Fibroblast of mammary gland (primary cell): Measurements from ENCODE around the gene SARDH.

Source experiments
- DNase-seq: peaks from one replicate; pipeline ENCODE4 v3.0.0-alpha.2; 2010; ENCODE audit warnings: low read depth
- H3K4me3 ChIP-seq: 2 replicates; pipeline ENCODE4 v1.5.1; 2011; ENCODE audit warnings: low read depth, mild to moderate bottlenecking, low read length, moderate library complexity; ENCODE audit not compliant: control insufficient read depth
- TF ChIP-seq, protein P1 (sequence below): conservative IDR thresholded peaks from 2 replicates; pipeline ENCODE4 v1.5.1; 2011; ENCODE audit warnings: low read depth, low read length, inconsistent platforms; ENCODE audit not compliant: control insufficient read depth, insufficient read depth

SARDH gene

DNA sequence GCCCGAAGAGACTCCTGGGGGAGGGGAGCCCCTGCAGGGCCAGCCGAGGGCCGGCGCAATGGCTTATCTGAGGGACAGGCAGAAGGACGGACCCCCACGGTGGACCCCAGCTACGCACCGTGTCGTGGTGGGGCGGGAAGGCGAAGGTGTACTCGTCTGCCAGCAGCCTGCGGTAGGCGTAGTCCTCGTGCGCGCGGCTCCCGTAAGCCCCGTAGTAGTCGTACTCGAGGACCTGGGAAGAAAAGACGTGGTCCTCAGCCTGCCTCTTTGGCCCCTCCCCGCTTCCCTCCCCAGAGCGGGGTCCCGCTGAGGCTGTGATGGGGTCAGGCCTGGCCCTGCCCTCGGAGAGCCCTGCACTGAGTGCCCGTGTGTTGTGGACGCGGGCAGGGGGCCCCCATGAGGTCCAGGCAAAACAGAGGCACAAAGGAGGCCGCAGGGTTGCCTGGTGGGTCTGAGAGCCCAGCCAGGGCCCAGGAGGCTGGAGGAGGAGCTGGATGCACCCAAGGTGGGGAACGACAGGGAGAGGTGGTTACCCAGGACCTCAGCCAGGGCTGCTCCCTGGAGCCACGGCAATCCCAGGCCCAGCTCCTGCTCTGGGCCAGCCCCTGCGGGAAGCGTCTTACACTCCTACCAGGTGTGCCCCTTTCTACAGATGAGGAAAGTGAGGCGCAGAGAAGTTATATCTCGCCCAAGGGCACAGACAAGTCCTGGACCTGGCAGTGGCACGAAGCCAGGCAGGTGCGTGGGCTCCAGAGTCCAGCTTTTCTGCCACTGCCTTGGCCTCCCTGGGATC is 35.2 kb downstream of the SARDH start:
- DNase-seq = no peak
- TF ChIP-seq, protein P1, sequence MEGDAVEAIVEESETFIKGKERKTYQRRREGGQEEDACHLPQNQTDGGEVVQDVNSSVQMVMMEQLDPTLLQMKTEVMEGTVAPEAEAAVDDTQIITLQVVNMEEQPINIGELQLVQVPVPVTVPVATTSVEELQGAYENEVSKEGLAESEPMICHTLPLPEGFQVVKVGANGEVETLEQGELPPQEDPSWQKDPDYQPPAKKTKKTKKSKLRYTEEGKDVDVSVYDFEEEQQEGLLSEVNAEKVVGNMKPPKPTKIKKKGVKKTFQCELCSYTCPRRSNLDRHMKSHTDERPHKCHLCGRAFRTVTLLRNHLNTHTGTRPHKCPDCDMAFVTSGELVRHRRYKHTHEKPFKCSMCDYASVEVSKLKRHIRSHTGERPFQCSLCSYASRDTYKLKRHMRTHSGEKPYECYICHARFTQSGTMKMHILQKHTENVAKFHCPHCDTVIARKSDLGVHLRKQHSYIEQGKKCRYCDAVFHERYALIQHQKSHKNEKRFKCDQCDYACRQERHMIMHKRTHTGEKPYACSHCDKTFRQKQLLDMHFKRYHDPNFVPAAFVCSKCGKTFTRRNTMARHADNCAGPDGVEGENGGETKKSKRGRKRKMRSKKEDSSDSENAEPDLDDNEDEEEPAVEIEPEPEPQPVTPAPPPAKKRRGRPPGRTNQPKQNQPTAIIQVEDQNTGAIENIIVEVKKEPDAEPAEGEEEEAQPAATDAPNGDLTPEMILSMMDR = no peak
- H3K4me3 ChIP-seq = no peak overlapping the region

DNA sequence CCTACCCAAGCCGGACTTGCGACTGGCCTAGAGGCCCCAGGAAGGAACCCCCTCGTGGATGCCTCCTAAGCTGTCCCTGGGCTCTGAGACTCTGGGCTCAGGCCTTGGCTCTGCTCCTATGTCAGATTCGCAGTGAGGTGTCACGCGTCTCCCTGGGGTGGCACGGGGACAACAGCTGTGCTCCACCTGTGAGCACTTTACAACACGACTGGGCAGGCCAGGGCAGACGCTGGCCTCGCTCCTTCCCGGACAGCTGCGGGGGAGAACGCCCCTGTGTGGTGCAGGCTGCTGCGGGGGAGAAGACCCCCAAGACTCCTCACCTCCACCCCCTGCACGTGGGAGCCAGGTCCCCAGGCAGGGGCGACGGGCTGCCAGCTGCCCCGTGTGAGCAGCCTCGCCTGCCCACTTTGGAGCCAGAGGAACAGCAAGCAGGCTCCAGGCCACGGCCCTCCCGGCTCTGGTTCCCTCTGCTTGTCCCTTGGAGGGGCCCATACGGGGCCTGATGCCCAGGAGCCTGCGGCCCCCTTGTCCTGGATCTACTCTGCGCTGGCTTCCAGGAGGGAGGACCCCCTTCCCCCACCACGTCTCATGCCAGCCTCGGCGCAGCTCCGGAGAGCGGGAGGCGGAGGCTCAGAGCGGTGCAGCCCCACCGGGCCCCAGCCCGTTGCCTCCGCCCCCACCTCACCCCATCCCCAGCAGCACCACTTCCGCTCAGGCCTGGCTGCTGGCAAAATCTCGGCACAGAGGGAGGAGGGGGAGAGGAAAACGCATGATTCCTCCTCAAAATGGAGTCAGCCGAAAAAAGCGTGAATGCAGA is 36.0 kb downstream of the SARDH start:
- TF ChIP-seq, protein P1 = no peak
- no peak for DNase-seq
- H3K4me3 ChIP-seq = no peak overlapping the region

DNA sequence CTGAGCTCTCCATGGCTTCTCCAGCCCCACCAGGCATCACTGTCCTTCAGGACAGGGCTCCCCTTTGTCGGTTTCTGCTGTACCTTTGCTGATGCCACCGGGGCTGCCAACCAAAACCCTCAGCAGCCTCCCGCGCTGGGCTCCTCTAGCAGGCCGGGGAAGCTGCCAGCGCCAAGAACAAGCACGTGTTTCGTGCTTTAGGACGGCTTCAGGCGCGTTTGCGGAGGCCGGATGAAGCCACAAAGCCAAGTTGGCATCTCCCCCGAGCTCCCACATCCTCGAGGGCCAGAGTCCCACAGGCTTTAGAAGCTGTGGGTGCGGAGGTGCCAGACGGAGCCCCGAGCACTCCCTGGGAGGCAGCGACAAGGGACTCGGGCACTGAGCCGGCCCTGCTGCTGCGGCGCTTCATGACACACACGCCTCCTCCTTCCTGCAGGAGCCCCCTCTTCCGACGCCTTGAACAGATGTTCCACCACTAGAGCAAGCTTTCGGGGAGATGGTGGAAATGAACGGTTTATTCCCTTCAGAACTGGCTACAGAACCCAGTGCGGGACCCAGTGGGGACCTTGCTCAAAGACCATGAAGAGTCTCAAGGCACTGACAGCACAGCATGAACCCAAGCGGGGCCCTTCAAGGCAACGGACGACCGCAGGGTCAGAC is 36.7 kb downstream of the SARDH start:
- DNase-seq = no peak
- TF ChIP-seq, protein P1 = no peak
- no peak overlapping the region for H3K4me3 ChIP-seq

DNA sequence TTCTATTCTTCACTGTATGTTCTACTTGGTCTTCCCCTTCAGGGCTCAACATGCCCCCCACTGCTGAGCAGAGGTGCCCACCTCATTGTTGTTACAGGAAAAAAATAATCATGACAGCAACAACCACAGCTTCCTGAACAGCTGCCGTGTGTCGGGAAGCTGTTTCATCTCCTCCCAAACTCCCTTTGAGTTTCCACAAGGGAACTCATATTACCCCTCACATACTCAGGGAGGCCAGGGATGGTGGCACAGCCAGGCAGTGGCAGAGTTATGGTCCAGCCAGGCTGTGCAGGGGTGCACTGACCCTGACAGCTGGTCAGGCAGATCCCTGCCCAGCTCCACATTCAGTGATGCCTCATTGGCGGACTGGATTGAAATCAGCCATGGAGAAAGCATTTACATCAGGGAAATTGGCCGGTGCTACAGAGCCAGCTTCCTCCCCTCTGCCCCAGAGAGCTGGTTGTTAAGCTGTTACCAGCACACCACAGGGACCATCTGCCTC is 37.3 kb downstream of the SARDH start:
- DNase-seq = no peak
- no peak overlapping the region for H3K4me3 ChIP-seq
- TF ChIP-seq, protein P1 = no peak

DNA sequence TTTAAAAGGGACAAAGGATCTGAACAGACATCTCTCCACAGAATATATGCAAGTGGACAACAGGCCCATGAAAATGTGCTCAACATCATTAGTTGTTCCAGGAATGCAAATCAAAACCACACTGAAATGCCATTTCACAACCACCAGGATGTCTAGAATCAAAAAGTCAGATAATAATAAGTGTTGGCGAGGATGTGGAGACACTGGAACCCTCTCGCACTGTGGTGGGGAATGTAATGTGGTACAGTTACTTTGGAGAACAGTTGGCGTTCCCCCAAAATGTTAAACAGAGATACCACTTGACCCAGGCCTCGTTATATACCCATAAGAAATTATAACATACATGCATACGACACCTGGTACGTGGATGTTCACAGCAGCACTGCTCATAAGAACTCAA is 38.6 kb downstream of the SARDH start:
- no peak for DNase-seq
- TF ChIP-seq, protein P1 = no peak
- H3K4me3 ChIP-seq = no peak overlapping the region

DNA sequence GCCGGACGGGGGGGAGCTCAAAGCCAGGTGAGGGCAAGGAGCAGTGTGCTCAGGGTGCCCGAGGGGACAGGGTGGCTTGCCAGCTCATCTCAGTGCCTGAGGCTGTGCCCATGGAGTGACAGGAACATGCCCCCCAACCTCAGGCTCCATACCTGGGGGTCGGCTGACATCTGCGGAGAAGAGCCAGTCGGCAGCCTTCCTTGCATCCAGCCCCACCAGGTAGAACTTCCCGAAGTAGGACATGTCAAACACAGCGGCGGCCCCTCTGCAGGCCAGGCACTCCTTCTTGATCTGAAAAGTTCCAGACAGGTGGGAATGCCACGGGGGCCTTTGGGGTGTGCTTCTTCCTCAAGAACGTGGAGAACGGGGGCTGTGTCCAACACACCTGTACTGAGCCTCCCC is 42.1 kb downstream of the SARDH start:
- TF ChIP-seq, protein P1 = no peak
- DNase-seq = no peak
- no peak overlapping the region for H3K4me3 ChIP-seq
